Hepatocyte (in vitro differentiated cells): ENCODE measurements around the gene FMNL2. TPM values are rescaled to one million over a fixed set of nuclear protein-coding genes. Genes with fewer than 3 reads are reported as not detected.

ENCODE experiments used
- DNase-seq: peaks from one replicate; pipeline ENCODE4 v3.0.0-alpha.2; 2016; ENCODE audit warnings: low spot score
- H2AFZ ChIP-seq: fragments of 200-600 bp; sonication (generic); 2 replicates; pipeline ENCODE4 v1.6.0; 2016; ENCODE audit warnings: antibody characterized with exemption, mild to moderate bottlenecking
- H3K27ac ChIP-seq: fragments of 200-600 bp; sonication (generic); 2 replicates; pipeline ENCODE4 v1.5.1; 2016; ENCODE audit warnings: mild to moderate bottlenecking
- H3K27me3 ChIP-seq: fragments of 200-600 bp; sonication (generic); 2 replicates; pipeline ENCODE4 v1.6.1; 2016
- H3K36me3 ChIP-seq: fragments of 200-600 bp; sonication (generic); replicated peaks from 2 replicates; pipeline ENCODE4 v1.5.1; 2016; ENCODE audit warnings: low read depth; ENCODE audit not compliant: insufficient read depth
- H3K4me1 ChIP-seq: fragments of 200-600 bp; sonication (generic); 2 replicates; pipeline ENCODE4 v1.5.1; 2016; ENCODE audit warnings: mild to moderate bottlenecking, moderate library complexity; ENCODE audit not compliant: insufficient read depth
- H3K4me2 ChIP-seq: fragments of 200-600 bp; sonication (generic); 2 replicates; pipeline ENCODE4 v1.6.0; 2016
- H3K4me3 ChIP-seq: fragments of 200-600 bp; sonication (generic); 2 replicates; pipeline ENCODE4 v1.5.1; 2016; ENCODE audit warnings: mild to moderate bottlenecking
- H3K79me2 ChIP-seq: fragments of 200-600 bp; sonication (generic); 2 replicates; pipeline ENCODE4 v1.6.0; 2017; ENCODE audit warnings: mild to moderate bottlenecking
- H3K9me2 ChIP-seq: fragments of 200-600 bp; sonication (generic); replicated peaks from 2 replicates; pipeline ENCODE4 v1.6.0; 2017; ENCODE audit warnings: mild to moderate bottlenecking; ENCODE audit not compliant: insufficient read depth
- H3K9me3 ChIP-seq: fragments of 200-600 bp; sonication (generic); 2 replicates; pipeline ENCODE4 v1.5.1; 2016; ENCODE audit warnings: low read depth, mild to moderate bottlenecking
- H4K20me1 ChIP-seq: fragments of 200-600 bp; sonication (generic); 2 replicates; pipeline ENCODE4 v1.6.0; 2016; ENCODE audit warnings: mild to moderate bottlenecking; ENCODE audit not compliant: insufficient read depth, poor library complexity, severe bottlenecking
- CTCF ChIP-seq: fragments of 200-600 bp; sonication (generic); IDR thresholded peaks from 2 replicates; pipeline ENCODE4 v1.5.1; 2016; ENCODE audit warnings: antibody characterized with exemption, mild to moderate bottlenecking; ENCODE audit not compliant: poor library complexity
- EZH2 ChIP-seq: fragments of 200-600 bp; sonication (generic); IDR thresholded peaks from 2 replicates; pipeline ENCODE4 v1.6.1; 2016; ENCODE audit warnings: antibody characterized with exemption, mild to moderate bottlenecking, borderline replicate concordance
- EZH2phosphoT487 ChIP-seq: fragments of 200-600 bp; sonication (generic); IDR thresholded peaks from one replicate; pipeline ENCODE4 v1.6.1; 2018; ENCODE audit warnings: antibody characterized with exemption, mild to moderate bottlenecking, low read depth, moderate library complexity; ENCODE audit not compliant: unreplicated experiment, severe bottlenecking
- WGBS: methylation state at CpG from one replicate; pipeline ENCODE4 v1.1.6; 2016; ENCODE audit warnings: low lambda C conversion rate; ENCODE audit errors: missing lambda C conversion rate; 5-methylcytosine and 5-hydroxymethylcytosine counted together
- polyA plus RNA-seq: library from polyadenylated mRNA; unstranded; fragments of >200 nt; fragmentation: Nextera tagmentation; extraction: Ambion mirVana; gene quantifications from 2 replicates; pipeline ENCODE4 v1.2.1, GENCODE V29; 2016
- total RNA-seq: library from RNA; depleted of rRNA; stranded (reverse); fragments of >200 nt; gene quantifications from 2 replicates; pipeline ENCODE4 v1.2.3, GENCODE V29; 2014

Gene FMNL2
- total and polyA plus RNA-seq, 2 experiments from 2014 or later, result 11.7 to 53.6 TPM

- H4K20me1 ChIP-seq, result no peaks in the 10 kb centered on the region
- no peaks in the 10 kb centered on the region for H3K9me2 ChIP-seq
- TF ChIP-seq EZH2 (no peak), CTCF (no peak), EZH2phosphoT487 (no peak)
- H3K9me3 ChIP-seq, result no peaks in the 10 kb centered on the region
- no peaks in the 10 kb centered on the region for H3K27me3 ChIP-seq
- H3K4me1 ChIP-seq, result no peaks in the 10 kb centered on the region
- H3K79me2 ChIP-seq, result peaks cover 10% of the 10 kb centered on the region
- no peak for DNase-seq
- H3K27ac ChIP-seq, result no peak overlapping the region
- WGBS, result 79% methylated on average over 9 of the region's 9 CpGs
- H3K36me3 ChIP-seq, result no peaks in the 10 kb centered on the region
- no peak overlapping the region for H3K4me3 ChIP-seq
- H3K4me2 ChIP-seq, result no peak overlapping the region
- no peak overlapping the region for H2AFZ ChIP-seq
These were observed 231.1 kb downstream of the FMNL2 start for GRCh38 chr2:152565884-152566727.

DNA sequence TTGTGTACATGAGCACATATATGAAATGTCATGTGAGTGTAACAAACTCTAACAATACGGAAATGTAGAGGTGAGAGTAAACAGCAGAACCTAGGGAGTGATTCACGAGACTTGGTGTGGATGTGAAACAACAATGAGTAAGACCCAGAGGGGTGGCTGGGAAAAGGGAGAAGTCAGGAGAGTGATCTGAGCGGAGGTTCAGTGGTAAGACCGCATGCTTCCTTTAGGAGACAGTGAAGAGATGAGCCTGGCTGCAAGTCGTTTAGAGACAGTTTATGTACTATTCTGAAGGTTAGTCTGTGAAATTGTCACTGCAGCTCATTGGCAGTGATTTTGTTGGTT is 231.7 kb downstream of the FMNL2 start:
- WGBS, result 84% methylated on average over 5 of the region's 5 CpGs
- no peak overlapping the region for H3K27ac ChIP-seq

DNA sequence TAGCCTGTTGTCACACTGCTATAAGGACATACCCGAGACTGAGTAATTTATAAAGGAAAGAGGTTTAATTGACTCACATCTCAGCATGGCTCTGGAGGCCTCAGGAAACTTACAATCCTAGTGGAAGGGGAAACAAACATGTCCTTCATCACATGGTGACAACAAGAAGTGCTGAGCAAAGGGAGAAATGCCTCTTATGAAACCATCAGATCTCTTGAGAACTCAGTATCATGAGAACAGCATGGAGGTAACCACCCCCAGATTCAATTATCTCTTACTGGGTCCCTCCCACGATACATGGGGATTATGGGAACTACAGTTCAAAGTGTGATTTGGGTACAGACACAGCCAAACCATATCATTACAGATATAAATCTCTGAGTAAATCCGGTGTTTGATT is 233.6 kb downstream of the FMNL2 start:
- Histone ChIP-seq H3K27ac (no peak overlapping the region), H3K79me2 (peaks cover 17% of the 10 kb centered on the region), H3K4me3 (no peak overlapping the region), H3K4me1 (no peaks in the 10 kb centered on the region), H3K27me3 (no peaks in the 10 kb centered on the region), H3K9me2 (no peaks in the 10 kb centered on the region), H3K4me2 (no peak overlapping the region), H3K36me3 (no peaks in the 10 kb centered on the region), H4K20me1 (no peaks in the 10 kb centered on the region), H3K9me3 (no peaks in the 10 kb centered on the region), H2AFZ (no peak overlapping the region)
- DNase-seq, result no peak
- WGBS, result 89% methylated on average over 3 of the region's 3 CpGs
- no peak for TF ChIP-seq EZH2
- TF ChIP-seq EZH2phosphoT487, result no peak
- no peak for TF ChIP-seq CTCF

More for the DNA sequence above, 231.7 kb downstream of the FMNL2 start:
- Histone ChIP-seq H3K4me2 (no peak overlapping the region), H3K79me2 (peaks cover 10% of the 10 kb centered on the region), H3K36me3 (no peaks in the 10 kb centered on the region), H3K9me2 (no peaks in the 10 kb centered on the region), H3K9me3 (no peaks in the 10 kb centered on the region), H3K27me3 (no peaks in the 10 kb centered on the region), H2AFZ (no peak overlapping the region), H3K4me1 (no peaks in the 10 kb centered on the region), H3K4me3 (no peak overlapping the region), H4K20me1 (no peaks in the 10 kb centered on the region)
- TF ChIP-seq EZH2phosphoT487 (no peak), EZH2 (no peak), CTCF (no peak)
- no peak for DNase-seq
